ENCODE results near the gene ADGRL2.

Gene ADGRL2

GRCh38 chr1:81754424-81754823, 46.3 kb upstream of the ADGRL2 start:
- Histone ChIP-seq H3K4me1 (ENCODE audit: control insufficient read depth, insufficient read depth, low read length) (no peaks in the 10 kb centered on the region), H3K9me3 (ENCODE audit: control insufficient read depth, insufficient read depth, low read depth, low read length) (no peaks in the 10 kb centered on the region), H3K27ac (ENCODE audit: extremely low read depth, low read depth, low read length) (no peak overlapping the region), H3K36me3 (ENCODE audit: control insufficient read depth in 2 of 2, insufficient read depth in 1 of 2, low read length in 2 of 2) (no peaks in the 10 kb centered on the region), H3K4me3 (ENCODE audit: low read depth, low read length) (no peak overlapping the region)
- TF ChIP-seq, protein P1, sequence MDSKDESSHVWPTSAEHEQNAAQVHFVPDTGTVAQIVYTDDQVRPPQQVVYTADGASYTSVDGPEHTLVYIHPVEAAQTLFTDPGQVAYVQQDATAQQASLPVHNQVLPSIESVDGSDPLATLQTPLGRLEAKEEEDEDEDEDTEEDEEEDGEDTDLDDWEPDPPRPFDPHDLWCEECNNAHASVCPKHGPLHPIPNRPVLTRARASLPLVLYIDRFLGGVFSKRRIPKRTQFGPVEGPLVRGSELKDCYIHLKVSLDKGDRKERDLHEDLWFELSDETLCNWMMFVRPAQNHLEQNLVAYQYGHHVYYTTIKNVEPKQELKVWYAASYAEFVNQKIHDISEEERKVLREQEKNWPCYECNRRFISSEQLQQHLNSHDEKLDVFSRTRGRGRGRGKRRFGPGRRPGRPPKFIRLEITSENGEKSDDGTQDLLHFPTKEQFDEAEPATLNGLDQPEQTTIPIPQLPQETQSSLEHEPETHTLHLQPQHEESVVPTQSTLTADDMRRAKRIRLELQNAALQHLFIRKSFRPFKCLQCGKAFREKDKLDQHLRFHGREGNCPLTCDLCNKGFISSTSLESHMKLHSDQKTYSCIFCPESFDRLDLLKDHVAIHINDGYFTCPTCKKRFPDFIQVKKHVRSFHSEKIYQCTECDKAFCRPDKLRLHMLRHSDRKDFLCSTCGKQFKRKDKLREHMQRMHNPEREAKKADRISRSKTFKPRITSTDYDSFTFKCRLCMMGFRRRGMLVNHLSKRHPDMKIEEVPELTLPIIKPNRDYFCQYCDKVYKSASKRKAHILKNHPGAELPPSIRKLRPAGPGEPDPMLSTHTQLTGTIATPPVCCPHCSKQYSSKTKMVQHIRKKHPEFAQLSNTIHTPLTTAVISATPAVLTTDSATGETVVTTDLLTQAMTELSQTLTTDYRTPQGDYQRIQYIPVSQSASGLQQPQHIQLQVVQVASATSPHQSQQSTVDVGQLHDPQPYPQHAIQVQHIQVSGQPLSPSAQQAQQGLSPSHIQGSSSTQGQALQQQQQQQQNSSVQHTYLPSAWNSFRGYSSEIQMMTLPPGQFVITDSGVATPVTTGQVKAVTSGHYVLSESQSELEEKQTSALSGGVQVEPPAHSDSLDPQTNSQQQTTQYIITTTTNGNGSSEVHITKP (tag by site-specific recombination; IDR thresholded peaks at IDR 0.05): no peak
- TF ChIP-seq ZFP3 (tag by site-specific recombination; IDR thresholded peaks at IDR 0.05; ENCODE audit: low read depth): no peak
- TF ChIP-seq ZNF211 (tag by site-specific recombination; IDR thresholded peaks at IDR 0.05; ENCODE audit: low read depth): no peak
- TF ChIP-seq ZNF785 (tag by site-specific recombination; IDR thresholded peaks at IDR 0.05): no peak
- TF ChIP-seq PRDM1 (tag by site-specific recombination; IDR thresholded peaks at IDR 0.05): peak; percentile 80
- TF ChIP-seq, protein P2, sequence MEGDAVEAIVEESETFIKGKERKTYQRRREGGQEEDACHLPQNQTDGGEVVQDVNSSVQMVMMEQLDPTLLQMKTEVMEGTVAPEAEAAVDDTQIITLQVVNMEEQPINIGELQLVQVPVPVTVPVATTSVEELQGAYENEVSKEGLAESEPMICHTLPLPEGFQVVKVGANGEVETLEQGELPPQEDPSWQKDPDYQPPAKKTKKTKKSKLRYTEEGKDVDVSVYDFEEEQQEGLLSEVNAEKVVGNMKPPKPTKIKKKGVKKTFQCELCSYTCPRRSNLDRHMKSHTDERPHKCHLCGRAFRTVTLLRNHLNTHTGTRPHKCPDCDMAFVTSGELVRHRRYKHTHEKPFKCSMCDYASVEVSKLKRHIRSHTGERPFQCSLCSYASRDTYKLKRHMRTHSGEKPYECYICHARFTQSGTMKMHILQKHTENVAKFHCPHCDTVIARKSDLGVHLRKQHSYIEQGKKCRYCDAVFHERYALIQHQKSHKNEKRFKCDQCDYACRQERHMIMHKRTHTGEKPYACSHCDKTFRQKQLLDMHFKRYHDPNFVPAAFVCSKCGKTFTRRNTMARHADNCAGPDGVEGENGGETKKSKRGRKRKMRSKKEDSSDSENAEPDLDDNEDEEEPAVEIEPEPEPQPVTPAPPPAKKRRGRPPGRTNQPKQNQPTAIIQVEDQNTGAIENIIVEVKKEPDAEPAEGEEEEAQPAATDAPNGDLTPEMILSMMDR (tag by site-specific recombination; IDR thresholded peaks at IDR 0.05): no peak
- no peak for TF ChIP-seq ZBTB17 (tag by site-specific recombination; IDR thresholded peaks at IDR 0.05)
- no peak for TF ChIP-seq ZNF24 (tag by site-specific recombination; IDR thresholded peaks at IDR 0.05)
- TF ChIP-seq ZNF366 (tag by site-specific recombination; conservative IDR thresholded peaks at IDR 0.05): peak; percentile 83
- no peak for TF ChIP-seq ZNF140 (tag by site-specific recombination; IDR thresholded peaks at IDR 0.05)
- no peak for TF ChIP-seq ZNF510 (tag by site-specific recombination; IDR thresholded peaks at IDR 0.05; ENCODE audit: insufficient replicate concordance)
- no peak for TF ChIP-seq ZNF777 (tag by site-specific recombination; IDR thresholded peaks at IDR 0.05; ENCODE audit: borderline replicate concordance)
- CTCF ChIA-PET: no interaction called here
- POLR2A ChIA-PET: no interaction called here

DNA sequence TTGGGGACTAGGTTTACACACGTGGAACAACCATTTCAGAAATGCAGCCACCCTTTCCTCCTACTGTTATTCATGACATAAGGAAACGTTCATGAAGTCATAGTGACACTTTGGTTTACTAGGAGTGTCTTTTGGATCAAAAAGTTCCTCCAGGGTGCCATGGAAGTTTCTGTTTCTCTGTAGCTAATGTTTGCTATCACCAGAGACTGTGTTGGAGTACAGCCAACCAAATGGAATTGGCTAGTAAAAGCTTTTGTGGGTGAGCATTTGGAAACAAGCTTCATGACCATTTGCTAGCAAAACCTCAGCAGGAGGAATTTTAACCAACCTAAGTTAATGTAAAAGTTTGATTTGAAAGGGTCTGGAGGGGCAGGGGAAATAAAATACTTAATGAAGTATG, 43.9 kb upstream of the ADGRL2 start:
- H3K27ac ChIP-seq (ENCODE audit: extremely low read depth, low read depth, low read length): no peak overlapping the region
- no peak overlapping the region for H3K4me3 ChIP-seq (ENCODE audit: low read depth, low read length)
- H3K9me3 ChIP-seq (ENCODE audit: control insufficient read depth, insufficient read depth, low read depth, low read length): no peaks in the 10 kb centered on the region
- H3K4me1 ChIP-seq (ENCODE audit: control insufficient read depth, insufficient read depth, low read length): peaks cover 3% of the 10 kb centered on the region; the same call in 1 of the 2 replicates
- CTCF ChIA-PET: interaction anchor here (0.5 to 0.8 kb wide), 4 partner anchors 32 to 244 kb away, joined by 3 to 5 read pairs (median 3); no protein-coding TSS in a partner anchor
- H3K36me3 ChIP-seq (ENCODE audit: control insufficient read depth in 2 of 2, insufficient read depth in 1 of 2, low read length in 2 of 2): no peaks in the 10 kb centered on the region
- no peak for TF ChIP-seq ZBTB26 (tag by site-specific recombination; optimal IDR thresholded peaks at IDR 0.05)
- no peak for TF ChIP-seq ZNF350 (tag by site-specific recombination; IDR thresholded peaks at IDR 0.05)
- TF ChIP-seq ZNF677 (tag by site-specific recombination; IDR thresholded peaks at IDR 0.05): no peak
- no peak for TF ChIP-seq HOXC10 (CRISPR knock-in tag; IDR thresholded peaks at IDR 0.05)
- TF ChIP-seq, protein P3, sequence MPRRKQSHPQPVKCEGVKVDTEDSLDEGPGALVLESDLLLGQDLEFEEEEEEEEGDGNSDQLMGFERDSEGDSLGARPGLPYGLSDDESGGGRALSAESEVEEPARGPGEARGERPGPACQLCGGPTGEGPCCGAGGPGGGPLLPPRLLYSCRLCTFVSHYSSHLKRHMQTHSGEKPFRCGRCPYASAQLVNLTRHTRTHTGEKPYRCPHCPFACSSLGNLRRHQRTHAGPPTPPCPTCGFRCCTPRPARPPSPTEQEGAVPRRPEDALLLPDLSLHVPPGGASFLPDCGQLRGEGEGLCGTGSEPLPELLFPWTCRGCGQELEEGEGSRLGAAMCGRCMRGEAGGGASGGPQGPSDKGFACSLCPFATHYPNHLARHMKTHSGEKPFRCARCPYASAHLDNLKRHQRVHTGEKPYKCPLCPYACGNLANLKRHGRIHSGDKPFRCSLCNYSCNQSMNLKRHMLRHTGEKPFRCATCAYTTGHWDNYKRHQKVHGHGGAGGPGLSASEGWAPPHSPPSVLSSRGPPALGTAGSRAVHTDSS (tag by site-specific recombination; IDR thresholded peaks at IDR 0.05): no peak
- no peak for TF ChIP-seq ZNF664 (tag by site-specific recombination; IDR thresholded peaks at IDR 0.05)
- TF ChIP-seq ZNF148 (tag by site-specific recombination; IDR thresholded peaks at IDR 0.05; ENCODE audit: borderline replicate concordance): no peak
- TF ChIP-seq ZNF792 (tag by site-specific recombination; IDR thresholded peaks at IDR 0.05): no peak
- POLR2A ChIA-PET: no interaction called here
